Pericardium fibroblast (primary cell): ENCODE results near the gene MTMR12. TPM values are rescaled to one million over a fixed set of nuclear protein-coding genes. Genes with fewer than 3 reads are reported as not detected.

Experiments
- total RNA-seq: library from RNA; depleted of rRNA; stranded (reverse); fragments of >200 nt; gene quantifications from 2 replicates; pipeline ENCODE4 v1.2.3, GENCODE V29; 2015

The MTMR12 gene
- total RNA-seq, result 9.8 and 10.2 TPM in 2 replicates

GRCh38 chr5:32312595-32313332, at the start of gene MTMR12:
Gene MTMR12 (minus strand): TSS chr5:32312939. CDS start chr5:32312838, 101 bp downstream.

Other genes with a start within 250 kb of the MTMR12 start
- gene GOLPH3, start 138.6 kb downstream of the MTMR12 start, total RNA-seq, result 78.3 and 105 TPM in 2 replicates
- gene ZFR, start 131.8 kb upstream of the MTMR12 start, total RNA-seq, result 53.7 and 57.3 TPM in 2 replicates